Iris pigment epithelial cell (primary cell): Measurements from ENCODE around the gene BRPF1.

Experiments
- DNase-seq: peaks from one replicate; pipeline ENCODE4 v3.0.0-alpha.2; 2011; ENCODE audit warnings: low read depth

Gene BRPF1

DNA sequence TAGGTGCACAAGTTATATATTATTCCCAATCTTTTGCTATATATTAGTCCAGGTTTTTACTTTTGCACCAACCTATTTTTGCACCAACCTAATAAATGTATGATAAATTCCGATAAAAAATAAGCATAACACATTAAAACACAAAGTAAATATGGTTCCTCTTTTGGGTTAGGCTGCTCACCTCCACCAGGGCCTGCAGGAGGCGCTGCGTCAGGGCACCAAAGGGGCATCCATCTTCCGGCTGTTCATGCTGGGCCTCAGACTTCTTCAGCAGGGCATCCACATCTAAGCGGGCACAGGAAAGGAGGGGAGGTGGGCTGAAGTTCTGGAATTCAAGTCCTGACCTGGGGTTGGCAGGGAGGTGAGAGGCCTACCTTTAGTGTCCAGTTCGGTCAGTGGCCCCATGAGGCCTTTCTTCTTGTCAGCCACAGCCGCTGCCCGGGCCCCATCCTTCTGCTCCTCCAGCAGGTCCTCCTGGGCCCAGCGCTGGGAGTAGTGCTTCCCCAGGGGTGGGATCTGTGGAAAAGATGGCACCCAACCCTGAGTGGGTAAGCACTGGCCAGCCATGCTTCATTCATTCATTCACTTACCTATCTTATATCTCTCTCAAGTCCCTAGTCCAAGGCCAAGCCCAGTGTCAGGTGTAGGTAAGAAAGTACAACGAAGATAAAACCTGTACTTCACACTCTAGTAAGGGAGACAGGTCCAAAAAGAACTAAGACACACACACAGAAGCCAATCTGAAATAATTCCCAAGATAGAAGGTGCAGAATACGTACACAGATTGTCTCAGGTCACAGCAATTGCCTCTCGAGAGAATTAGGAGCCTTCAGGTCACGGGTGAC, 55.5 kb downstream of the BRPF1 start:
- DNase-seq, result no peak

DNA sequence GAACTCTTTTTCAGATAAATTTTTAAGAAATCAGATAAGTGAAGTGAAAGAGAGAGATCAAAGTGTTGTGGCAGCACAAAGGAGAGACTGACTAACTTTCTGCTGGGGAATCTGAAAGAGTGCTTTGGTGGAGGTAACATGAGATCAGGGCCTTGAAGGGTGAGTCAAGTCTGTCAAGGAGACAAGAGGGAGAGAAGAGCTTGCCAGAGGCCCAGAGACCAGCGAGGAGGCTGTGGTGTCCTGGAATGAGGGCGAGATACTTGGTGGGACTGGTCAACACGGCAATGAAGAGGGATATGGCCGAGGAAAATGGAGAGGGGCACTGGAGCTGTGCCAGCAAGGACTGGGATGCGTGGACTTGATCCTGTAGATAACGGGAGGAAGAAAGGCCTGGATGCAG, 56.2 kb downstream of the BRPF1 start:
- DNase-seq, result peak; percentile 86

DNA sequence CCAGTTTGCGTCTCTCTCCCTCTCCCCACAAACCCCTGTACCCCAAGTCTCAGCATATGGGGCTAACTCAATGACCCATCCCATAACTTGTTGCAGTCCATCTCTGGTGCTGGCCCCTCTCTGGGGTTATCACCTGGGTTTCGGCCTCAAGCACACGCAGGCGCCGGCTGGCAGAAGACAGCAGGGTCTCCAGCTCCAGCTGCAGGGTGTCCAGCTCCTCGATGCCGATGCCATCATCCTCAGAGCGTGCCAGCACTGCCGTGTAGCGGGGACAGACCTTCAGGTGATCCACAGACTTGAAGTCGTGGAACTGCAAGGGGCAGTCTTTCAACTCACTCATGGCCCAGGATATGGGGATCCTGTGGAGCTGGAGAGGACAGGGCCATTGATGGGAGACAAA, 59.6 kb downstream of the BRPF1 start:
- DNase-seq, result no peak

DNA sequence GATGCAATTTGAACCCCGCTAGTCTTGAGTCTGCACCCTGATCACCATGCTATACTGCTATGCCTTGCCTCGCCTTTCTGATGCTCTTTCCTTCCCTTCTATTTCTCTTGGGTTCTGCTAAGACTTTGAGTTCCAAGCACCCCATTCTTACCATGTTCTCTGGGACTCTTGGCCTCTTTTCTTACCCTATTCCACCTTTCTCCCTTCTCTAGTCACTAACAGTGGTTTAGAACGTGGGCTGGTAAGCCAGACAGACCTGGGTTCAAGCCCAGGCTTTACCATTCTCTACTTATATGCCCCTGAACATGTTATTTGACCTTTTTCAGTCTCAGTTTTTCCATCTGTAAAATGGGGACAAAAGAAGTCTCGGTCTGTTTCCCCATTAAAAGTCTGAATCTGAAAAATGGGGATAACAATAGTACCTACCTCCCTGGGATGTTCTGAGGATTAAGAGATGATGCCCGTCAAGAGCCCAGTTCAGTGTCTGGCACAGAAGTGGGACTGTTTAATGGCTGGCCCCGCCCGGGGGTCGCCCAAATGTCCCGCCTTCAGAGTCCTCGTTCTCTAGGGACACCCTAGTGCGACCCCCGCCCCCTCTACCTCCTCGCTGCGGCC, 60.4 kb downstream of the BRPF1 start:
- no peak for DNase-seq

DNA sequence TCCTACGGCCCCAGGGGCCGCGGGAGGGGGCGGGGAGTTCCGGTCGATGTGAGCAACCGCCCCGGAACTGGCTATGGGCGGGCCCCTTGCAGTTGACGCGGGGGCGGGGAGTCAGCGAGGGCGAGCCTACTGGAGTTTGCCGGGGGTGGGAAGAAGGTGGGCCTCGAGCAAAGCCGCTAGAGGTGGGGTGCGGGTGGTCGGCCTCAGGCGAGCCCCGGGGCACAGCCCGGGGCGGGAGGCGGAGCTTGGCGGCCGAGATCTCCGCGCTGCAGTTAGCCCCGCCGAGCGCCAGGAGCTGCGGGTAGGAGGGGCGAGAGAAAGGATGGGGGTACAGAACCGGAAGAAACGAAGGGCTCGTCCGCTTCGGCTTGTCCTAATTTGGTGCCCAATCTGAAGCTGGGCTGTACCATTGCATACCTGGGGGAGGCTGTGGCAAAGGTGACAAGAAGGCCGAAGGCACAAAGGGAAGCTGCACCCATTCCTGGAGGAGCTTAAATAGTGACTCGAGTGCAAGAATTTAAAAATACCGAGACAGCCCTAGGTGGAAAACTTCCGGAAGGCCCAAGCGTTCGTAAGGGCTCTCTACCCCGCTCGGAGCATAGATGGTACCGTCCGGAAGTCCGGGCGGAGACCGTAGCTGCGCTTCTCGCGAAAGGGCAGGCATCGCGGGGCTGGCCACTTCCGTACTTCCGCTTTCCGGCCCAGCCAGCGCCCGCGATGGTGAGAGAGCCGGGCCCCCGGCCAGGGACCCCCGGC, 61.0 kb downstream of the BRPF1 start, which contains the start of the genes ARPC4 and TADA3:
Gene ARPC4, plus strand, starts transcription at position 678 of the 756 bp plus-strand sequence. Its CDS starts 40 bp downstream, at position 718.
Gene TADA3, minus strand, starts transcription at position 69 of the 756 bp plus-strand sequence. CDS start 1,007 bp downstream, outside the sequence.
- peak; percentile 96 for DNase-seq

DNA sequence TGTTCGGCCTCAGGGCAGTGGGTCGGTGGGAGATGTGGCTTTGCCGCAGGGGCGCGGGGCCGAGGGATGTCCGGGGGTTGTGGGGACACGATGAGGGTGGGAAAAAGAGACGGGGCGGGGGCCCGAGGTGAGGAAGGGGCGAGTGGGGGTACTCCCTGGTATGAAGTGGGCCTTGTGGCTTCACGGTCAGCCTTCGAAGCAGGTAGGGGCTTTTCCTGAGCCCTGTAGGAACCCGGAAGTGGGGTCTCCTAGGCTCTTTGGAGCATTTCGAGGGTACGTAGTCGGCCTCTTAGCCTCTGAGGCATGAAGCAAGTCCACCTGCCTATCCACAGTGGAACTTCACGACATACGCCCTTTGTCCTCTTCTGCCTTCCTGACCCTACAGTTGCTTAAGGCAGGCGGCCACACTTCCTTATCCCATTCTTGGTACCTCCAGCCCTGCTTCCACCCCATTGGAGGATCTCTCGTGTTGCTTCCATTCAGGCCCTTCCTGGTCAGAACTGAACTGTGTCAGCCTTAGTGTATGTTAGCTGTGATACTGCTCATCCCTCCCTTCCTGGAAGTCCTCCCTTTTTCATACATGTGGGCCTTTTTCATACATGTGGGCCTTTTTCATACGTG, 61.7 kb downstream of the BRPF1 start:
- DNase-seq, result peak; percentile 68

DNA sequence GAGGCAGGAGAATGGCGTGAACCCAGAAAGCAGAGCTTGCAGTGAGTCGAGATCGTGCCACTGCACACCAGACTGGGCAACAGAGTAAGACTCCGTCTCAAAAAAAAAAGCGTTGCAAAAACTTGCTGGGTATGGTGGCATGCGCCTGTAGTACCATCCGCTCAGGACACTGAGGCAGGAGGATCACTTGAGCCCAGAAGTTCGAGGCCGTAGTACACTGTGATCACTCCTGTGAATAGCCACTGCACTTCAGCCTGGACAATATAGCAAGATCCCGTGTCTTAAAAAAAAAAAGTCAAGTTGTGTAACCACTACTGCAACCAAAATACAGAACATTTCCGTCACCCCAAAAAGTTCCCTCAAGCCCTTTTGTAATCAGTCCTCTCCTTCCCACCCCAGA, 62.9 kb downstream of the BRPF1 start:
- no peak for DNase-seq

DNA sequence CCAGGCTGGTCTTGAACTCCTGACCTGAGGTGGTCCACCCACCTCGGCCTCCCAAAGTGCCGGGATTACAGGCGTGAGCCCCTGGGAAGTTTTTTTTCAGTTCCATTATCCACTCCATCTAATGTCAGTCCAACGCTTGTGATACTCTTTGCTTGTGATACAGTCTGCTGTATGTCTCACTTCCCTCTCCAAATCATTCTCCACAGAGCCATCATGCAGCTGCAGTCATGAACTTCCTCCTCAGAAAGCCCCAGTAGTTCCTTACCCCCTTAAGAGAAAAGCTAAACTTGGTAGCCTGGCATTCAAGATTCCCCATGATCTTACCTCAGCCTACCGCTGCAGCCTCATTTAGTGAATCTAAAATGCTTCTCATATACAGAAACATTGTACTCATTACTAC, 63.7 kb downstream of the BRPF1 start:
- no peak for DNase-seq

DNA sequence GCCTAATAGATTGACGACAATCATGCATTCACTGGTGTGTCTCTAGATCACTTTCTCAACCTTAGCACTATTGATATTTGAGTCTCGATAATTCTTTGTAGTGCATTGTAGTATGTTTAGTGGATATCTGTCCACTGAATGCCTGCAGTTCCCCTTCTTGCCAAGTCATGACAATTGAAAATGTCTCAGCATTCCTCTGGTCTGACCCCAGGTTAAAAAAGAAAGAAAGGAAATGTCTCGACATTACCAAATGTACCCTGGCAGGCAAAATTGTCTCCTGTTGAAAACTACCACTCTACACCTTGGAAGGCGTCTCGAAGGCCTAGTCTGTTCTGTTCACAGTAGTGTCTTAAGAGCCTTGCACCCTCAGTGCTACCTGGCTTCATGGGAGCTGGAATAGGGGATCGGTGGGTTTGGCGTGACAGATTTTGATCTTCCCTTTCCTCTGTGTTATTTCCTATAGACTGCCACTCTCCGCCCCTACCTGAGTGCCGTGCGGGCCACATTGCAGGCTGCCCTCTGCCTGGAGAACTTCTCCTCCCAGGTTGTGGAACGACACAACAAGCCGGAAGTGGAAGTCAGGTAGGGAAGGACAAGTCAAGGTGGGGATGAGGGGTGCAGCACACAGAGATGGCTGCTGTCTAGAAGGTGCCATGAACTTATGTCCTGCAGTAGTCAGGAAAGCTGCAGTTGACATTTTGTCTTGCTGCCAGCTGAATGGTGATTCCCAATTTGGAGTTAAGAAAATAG, 65.8 kb downstream of the BRPF1 start:
- no peak for DNase-seq
